PC-3 (cell line): ENCODE data around the gene CEL. TPM values are rescaled to one million over a fixed set of nuclear protein-coding genes. Genes with fewer than 3 reads are reported as not detected.
"Not testable (repeated sequence)": the region's sequence is repeated elsewhere in the genome, so short reads cannot be mapped to it uniquely, and the experiment has no call there.

Source experiments
- ATAC-seq: fragments of 200-7000 bp; cut with Tn5 transposase; 2 replicates; pipeline ENCODE4 v1.9.1; 2020; ENCODE audit warnings: mild to moderate bottlenecking, moderate library complexity
- BruUV-seq: library from RNA; stranded (reverse); fragments of 400-500 nt; replicated peaks from 2 replicates; lab custom pipeline; 2021; lab: Mats Ljungman, UMichigan
- CTCF ChIA-PET: fragments of 300-600 bp; sonication (Branson Sonifier 250); formaldehyde crosslinking; loops from one replicate; lab custom pipeline; 2022; ENCODE audit warnings: antibody characterized with exemption; lab: Charles Lee
- POLR2A ChIA-PET: fragments of 300-600 bp; sonication (Branson Sonifier 250); formaldehyde crosslinking; loops from one replicate; lab custom pipeline; 2022; ENCODE audit warnings: antibody characterized with exemption; ENCODE audit not compliant: unreplicated experiment; lab: Charles Lee
- DNase-seq: peaks from one replicate; pipeline ENCODE4 v3.0.0-alpha.2; 2015
- H2AFZ ChIP-seq: fragments of 300-600 bp; sonication (generic); 2 replicates; pipeline ENCODE4 v1.6.0; 2016; ENCODE audit warnings: antibody characterized with exemption, low read length
- H3F3A ChIP-seq: fragments of 300-600 bp; sonication (generic); one replicate; pipeline ENCODE4 v1.6.0; 2017; ENCODE audit warnings: antibody characterized with exemption, low read length, control low read depth, mild to moderate bottlenecking; ENCODE audit not compliant: unreplicated experiment
- H3K27ac ChIP-seq: fragments of 300-600 bp; sonication (generic); 2 replicates; pipeline ENCODE4 v1.5.1; 2016; ENCODE audit warnings: mild to moderate bottlenecking, low read length
- H3K27me3 ChIP-seq: fragments of 300-600 bp; sonication (generic); 2 replicates; pipeline ENCODE4 v1.6.1; 2016; ENCODE audit warnings: low read length, mixed read lengths
- H3K36me3 ChIP-seq: fragments of 300-600 bp; sonication (generic); 2 replicates; pipeline ENCODE4 v1.6.1; 2016; ENCODE audit warnings: low read depth, mixed run types, low read length, mixed read lengths
- H3K4me1 ChIP-seq: fragments of 300-600 bp; sonication (generic); 2 replicates; pipeline ENCODE4 v1.5.1; 2016; ENCODE audit warnings: low read length; ENCODE audit not compliant: insufficient read depth
- H3K4me2 ChIP-seq: fragments of 300-600 bp; sonication (generic); 2 replicates; pipeline ENCODE4 v1.6.0; 2016; ENCODE audit warnings: low read length
- H3K4me3 ChIP-seq: fragments of 300-600 bp; sonication (generic); 2 replicates; pipeline ENCODE4 v1.5.1; 2016; ENCODE audit warnings: mild to moderate bottlenecking, low read length, mixed read lengths
- H3K79me2 ChIP-seq: fragments of 300-600 bp; sonication (generic); 2 replicates; pipeline ENCODE4 v1.6.1; 2017; ENCODE audit warnings: low read length, mixed read lengths
- H3K9ac ChIP-seq: fragments of 300-600 bp; sonication (generic); 2 replicates; pipeline ENCODE4 v1.6.0; 2016; ENCODE audit warnings: mild to moderate bottlenecking, low read length
- H3K9me2 ChIP-seq: fragments of 300-600 bp; sonication (generic); replicated peaks from 2 replicates; pipeline ENCODE4 v1.6.1; 2016; ENCODE audit warnings: mixed run types, low read length, mixed read lengths
- H3K9me3 ChIP-seq: fragments of 300-600 bp; sonication (generic); 2 replicates; pipeline ENCODE4 v1.6.1; 2016; ENCODE audit warnings: low read length, mixed read lengths
- H4K20me1 ChIP-seq: fragments of 300-600 bp; sonication (generic); 2 replicates; pipeline ENCODE4 v1.6.1; 2016; ENCODE audit warnings: low read length, mixed read lengths
- CTCF ChIP-seq: fragments of 300-600 bp; sonication (generic); conservative IDR thresholded peaks from 2 replicates; pipeline ENCODE4 v1.5.1; 2017; ENCODE audit warnings: antibody characterized with exemption, low read depth, mild to moderate bottlenecking, low read length
- EZH2 ChIP-seq: fragments of 300-600 bp; sonication (generic); IDR thresholded peaks from one replicate; pipeline ENCODE4 v1.6.1; 2017; ENCODE audit warnings: antibody characterized with exemption, mild to moderate bottlenecking, low read length; ENCODE audit not compliant: unreplicated experiment
- EZH2phosphoT487 ChIP-seq: fragments of 300-600 bp; sonication (generic); IDR thresholded peaks from 2 replicates; pipeline ENCODE4 v1.6.1; 2018; ENCODE audit warnings: mild to moderate bottlenecking, antibody characterized with exemption, low read length, borderline replicate concordance
- intact Hi-C: fragments of 100-400 bp; cut with micrococcal nuclease; formaldehyde crosslinking; loops from 2 replicates; pipeline ENCODE4 v1.9.0; 2023
- total RNA-seq: library from RNA; depleted of rRNA; stranded (reverse); fragments of >200 nt; gene quantifications from 2 replicates; pipeline ENCODE4 v1.2.3, GENCODE V29; 2014

The CEL gene
- total RNA-seq, 1 experiment from 2014 or later = 0.47 TPM

GRCh38 chr9:133062569-133062968 lies 788 bp downstream of the CEL start:
- H2AFZ ChIP-seq, H3K27ac ChIP-seq, intact Hi-C loops, H3K9me3 ChIP-seq, H3F3A ChIP-seq, H3K79me2 ChIP-seq, DNase-seq, H3K27me3 ChIP-seq, BruUV-seq, CTCF ChIA-PET, H3K9ac ChIP-seq, POLR2A ChIA-PET, H3K9me2 ChIP-seq, H3K4me1 ChIP-seq, H3K4me2 ChIP-seq, ATAC-seq, H4K20me1 ChIP-seq, H3K36me3 ChIP-seq, H3K4me3 ChIP-seq: not testable (repeated sequence)

GRCh38 chr9:133063159-133063499 lies 1.3 kb downstream of the CEL start:
- no peak overlapping the region for H3K4me3 ChIP-seq
- no peak overlapping the region for H2AFZ ChIP-seq
- ChIA-PET CTCF (no interaction called here), POLR2A (no interaction called here)
- H4K20me1 ChIP-seq = no peaks in the 10 kb centered on the region
- no peaks in the 10 kb centered on the region for H3K9me2 ChIP-seq
- H3K9ac ChIP-seq = no peak overlapping the region
- H3K4me2 ChIP-seq = no peak overlapping the region
- ATAC-seq = no peak
- TF ChIP-seq CTCF = no peak
- no peak for TF ChIP-seq EZH2
- no peak for TF ChIP-seq EZH2phosphoT487
- DNase-seq = no peak
- BruUV-seq = no TSS peak
- intact Hi-C loops = no loop called here
- H3K36me3 ChIP-seq = no peaks in the 10 kb centered on the region
- H3K27ac ChIP-seq = no peak overlapping the region
- H3K9me3 ChIP-seq = no peaks in the 10 kb centered on the region
- no peaks in the 10 kb centered on the region for H3F3A ChIP-seq
- H3K79me2 ChIP-seq = no peaks in the 10 kb centered on the region
- no peaks in the 10 kb centered on the region for H3K4me1 ChIP-seq
- no peaks in the 10 kb centered on the region for H3K27me3 ChIP-seq

GRCh38 chr9:133063500-133064231 lies 1.9 kb downstream of the CEL start:
- BruUV-seq = no TSS peak
- ChIA-PET CTCF (no interaction called here), POLR2A (no interaction called here)
- H3K4me3 ChIP-seq = no peak overlapping the region
- H3K4me2 ChIP-seq = no peak overlapping the region
- TF ChIP-seq CTCF (no peak), EZH2phosphoT487 (no peak), EZH2 (no peak)
- no peaks in the 10 kb centered on the region for H3K9me2 ChIP-seq
- no peak overlapping the region for H3K27ac ChIP-seq
- no peak overlapping the region for H3K9ac ChIP-seq
- intact Hi-C loops = no loop called here
- no peaks in the 10 kb centered on the region for H3K79me2 ChIP-seq
- H3K27me3 ChIP-seq = no peaks in the 10 kb centered on the region
- no peaks in the 10 kb centered on the region for H3K9me3 ChIP-seq
- H3K36me3 ChIP-seq = no peaks in the 10 kb centered on the region
- ATAC-seq (no peak), DNase-seq (no peak)
- H4K20me1 ChIP-seq = no peaks in the 10 kb centered on the region
- no peak overlapping the region for H2AFZ ChIP-seq
- H3F3A ChIP-seq = no peaks in the 10 kb centered on the region
- no peaks in the 10 kb centered on the region for H3K4me1 ChIP-seq
